Peyer's patch (tissue), 4 donors: ENCODE results near the gene PPP6R1.

Experiments
- POLR2A ChIP-seq, 2 donors: fragments of 450-650 bp; IDR thresholded peaks; one replicate each; pipeline ENCODE4 v1.5.1; 2017; ENCODE audit warnings: antibody characterized with exemption in 2 of 2, mild to moderate bottlenecking in 2 of 2, moderate library complexity in 2 of 2
- TF ChIP-seq, protein P1 (sequence below), 6 experiments: fragments of 450-650 bp in 4 of 6; fragments of 200-600 bp in 2 of 6; sonication (generic) in 1 of 6; IDR thresholded peaks; one replicate each; pipeline ENCODE4 v1.5.1; 2017 to 2019; ENCODE audit warnings: antibody characterized with exemption in 6 of 6, mild to moderate bottlenecking in 3 of 6, moderate library complexity in 1 of 6

DNA sequence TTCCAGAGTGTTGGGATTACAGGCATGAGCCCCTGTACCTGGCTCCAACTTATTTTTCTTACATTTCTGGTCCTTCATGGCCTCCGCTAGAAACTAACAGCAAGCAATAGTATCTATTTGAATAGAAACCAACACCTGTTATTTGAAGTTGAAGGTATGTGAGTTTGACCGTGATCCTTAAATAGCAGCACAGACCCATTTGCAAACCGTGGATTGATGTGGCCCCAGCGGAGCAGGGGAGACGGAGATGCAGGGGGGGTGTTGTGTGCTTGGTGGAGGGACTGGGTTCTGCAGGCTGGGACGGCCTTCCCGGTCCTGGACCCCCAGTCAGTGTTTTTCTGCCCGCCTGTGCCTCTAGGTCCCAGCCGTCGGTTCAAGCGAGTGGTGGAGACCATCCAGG, 49.5 kb upstream of the PPP6R1 start:
- no peak for TF ChIP-seq POLR2A (IDR thresholded peaks at IDR 0.05)
- TF ChIP-seq, protein P1, sequence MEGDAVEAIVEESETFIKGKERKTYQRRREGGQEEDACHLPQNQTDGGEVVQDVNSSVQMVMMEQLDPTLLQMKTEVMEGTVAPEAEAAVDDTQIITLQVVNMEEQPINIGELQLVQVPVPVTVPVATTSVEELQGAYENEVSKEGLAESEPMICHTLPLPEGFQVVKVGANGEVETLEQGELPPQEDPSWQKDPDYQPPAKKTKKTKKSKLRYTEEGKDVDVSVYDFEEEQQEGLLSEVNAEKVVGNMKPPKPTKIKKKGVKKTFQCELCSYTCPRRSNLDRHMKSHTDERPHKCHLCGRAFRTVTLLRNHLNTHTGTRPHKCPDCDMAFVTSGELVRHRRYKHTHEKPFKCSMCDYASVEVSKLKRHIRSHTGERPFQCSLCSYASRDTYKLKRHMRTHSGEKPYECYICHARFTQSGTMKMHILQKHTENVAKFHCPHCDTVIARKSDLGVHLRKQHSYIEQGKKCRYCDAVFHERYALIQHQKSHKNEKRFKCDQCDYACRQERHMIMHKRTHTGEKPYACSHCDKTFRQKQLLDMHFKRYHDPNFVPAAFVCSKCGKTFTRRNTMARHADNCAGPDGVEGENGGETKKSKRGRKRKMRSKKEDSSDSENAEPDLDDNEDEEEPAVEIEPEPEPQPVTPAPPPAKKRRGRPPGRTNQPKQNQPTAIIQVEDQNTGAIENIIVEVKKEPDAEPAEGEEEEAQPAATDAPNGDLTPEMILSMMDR (IDR thresholded peaks at IDR 0.05), result no peak
